ENCODE measurements around the gene RAPGEF6. TPM values are rescaled to one million over a fixed set of nuclear protein-coding genes. Genes with fewer than 3 reads are reported as not detected.
"Not testable (repeated sequence)": the region's sequence is repeated elsewhere in the genome, so short reads cannot be mapped to it uniquely, and the experiment has no call there.

Gene RAPGEF6
- total RNA-seq, 1 donor from 2014 or later: 30.8 TPM

GRCh38 chr5:131384616-131385214 is 250.3 kb downstream of the RAPGEF6 start:
- no peak for DNase-seq

DNA sequence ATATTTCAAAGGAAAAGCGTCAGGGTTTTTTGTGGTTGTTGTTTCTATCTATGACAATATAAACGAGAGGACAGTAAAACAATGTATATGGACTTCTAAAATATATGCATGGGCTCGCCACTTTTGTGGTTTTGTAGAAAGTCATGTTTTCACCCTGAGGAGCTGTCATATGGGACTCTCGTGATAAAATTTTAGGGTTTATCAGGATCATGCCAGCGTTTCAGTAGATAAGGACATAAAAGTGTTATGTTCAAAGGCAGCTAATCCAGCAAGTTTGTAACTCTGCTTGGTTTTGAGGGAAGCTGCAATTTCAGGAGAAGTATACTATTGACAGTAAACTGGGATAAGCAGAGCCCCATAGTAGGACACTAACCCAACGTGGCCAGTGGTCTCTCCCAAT is 250.9 kb downstream of the RAPGEF6 start:
- no peak for DNase-seq

- no peak for DNase-seq
Observed at GRCh38 chr5:131382407-131383395, 252.3 kb downstream of the RAPGEF6 start.

DNA sequence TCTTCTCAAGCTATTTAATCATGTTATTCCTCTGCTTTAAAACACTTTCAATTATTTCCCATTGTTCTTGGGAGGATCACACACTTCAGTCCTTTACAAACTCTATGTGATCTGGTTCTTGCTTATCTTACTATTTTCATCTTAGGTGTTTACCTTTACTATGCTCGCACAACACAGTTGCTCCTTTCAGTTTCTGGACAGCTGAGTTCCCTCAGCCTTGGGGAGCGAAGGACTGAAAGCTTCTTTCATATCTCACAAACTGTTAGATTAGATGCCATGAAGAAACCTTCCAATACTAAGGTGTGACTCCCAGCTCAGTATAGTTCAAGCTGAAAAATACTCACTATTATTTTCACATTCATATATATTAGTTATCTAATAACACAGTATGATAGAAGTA is 253.3 kb downstream of the RAPGEF6 start:
- DNase-seq: no peak

DNA sequence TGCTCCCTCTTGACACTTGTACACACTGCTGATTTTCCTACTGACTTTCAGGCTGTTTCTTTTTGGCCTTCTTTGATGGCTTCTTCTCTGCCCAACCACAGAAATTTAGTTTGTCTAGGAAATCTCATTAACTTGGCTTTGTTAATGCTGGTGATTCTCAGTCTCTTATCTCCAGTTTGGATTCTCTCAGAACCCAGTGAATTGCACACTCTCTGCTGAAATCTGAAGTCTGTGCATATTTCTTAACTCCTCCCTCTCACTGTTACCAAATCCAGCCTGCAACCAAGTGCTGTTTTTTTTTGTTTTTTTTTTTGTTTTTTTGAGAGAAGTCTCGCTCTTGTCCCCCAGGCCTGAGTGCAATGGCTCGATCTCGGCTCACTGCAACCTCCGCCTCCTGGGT is 254.0 kb downstream of the RAPGEF6 start:
- no peak for DNase-seq

- DNase-seq: not testable (repeated sequence)
Observed at GRCh38 chr5:131380238-131380637, 254.8 kb downstream of the RAPGEF6 start.

DNA sequence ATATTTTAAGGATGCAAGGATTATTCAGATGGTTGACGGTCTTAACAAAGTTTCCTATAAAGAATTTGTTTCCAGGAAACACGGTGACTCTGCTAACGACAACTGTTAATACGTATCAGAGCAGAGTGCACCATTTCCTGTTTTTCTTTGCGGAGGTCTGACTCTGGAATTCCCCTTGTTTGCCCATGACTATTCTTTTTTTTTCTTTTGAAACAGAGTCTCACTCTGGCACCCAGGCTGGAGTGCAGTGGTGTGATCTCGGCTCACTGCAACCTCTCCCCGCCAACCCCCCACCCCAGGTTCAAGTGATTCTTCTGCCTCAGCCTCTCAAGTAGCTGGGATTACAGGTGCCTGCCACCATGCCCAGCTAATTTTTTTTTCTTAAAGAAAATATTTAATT is 255.3 kb downstream of the RAPGEF6 start:
- no peak for DNase-seq

DNA sequence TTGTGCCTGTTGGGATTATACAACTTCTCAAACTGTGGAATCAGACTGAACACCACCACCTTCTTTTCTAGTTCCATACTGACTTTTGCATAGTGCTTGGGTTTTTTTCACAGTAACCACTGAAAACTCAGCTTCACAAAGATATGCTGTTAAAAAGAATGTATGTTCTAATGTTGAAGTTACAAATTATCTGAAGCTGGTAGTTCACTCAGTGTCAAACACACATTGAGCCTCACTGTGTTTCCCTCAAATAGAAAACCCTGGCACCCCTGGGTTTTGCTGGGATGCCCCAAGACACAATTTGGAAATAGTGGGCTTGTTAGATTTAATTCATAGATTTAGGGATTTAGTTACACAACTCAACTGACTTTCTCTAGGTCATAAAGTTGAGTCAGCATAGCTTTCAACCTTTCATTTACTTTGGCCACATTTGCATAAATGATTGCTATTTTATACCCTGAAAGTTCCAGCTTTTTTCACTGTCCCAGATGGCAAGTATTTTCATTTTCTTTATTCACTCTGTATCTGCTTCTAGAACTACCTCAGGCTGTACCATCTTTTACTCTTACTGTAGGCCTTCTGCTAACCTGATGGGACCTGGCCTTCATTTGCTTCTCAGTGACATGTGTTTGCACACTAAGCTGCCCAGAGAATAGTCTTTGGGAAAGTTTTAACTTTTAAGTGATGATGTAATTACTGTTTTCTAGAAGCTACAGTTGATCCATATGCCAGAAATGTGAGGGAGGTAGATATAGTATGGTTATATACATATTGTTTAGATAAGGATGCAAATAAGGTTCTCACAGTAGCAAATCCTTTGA is 256.1 kb downstream of the RAPGEF6 start:
- DNase-seq: no peak

DNA sequence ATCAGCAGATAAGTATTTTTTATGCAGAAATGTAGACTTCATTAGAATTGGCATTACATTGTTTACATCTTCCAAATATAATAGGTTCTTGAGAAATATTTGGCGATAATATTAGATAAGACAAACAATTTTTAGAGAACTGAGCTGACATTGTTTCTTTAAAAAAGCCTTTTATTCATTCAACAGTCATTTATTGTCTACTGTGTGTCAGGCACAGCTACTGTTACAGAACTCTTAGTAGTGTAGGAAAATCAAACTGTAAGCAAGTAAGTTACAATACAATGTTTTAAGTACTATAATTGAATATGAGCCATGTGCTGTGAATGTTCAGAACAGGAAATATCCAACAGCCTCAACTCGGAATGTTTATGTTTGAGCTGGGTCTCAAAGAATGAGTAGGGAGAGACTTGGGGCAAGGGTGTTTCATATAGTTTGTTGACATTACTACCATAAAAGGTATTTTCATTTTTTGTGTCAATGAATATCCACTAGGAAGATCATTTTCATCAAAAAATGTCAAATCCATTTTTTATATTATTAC is 257.2 kb downstream of the RAPGEF6 start:
- DNase-seq: no peak

GRCh38 chr5:131377346-131377745 is 257.7 kb downstream of the RAPGEF6 start:
- no peak for DNase-seq

DNA sequence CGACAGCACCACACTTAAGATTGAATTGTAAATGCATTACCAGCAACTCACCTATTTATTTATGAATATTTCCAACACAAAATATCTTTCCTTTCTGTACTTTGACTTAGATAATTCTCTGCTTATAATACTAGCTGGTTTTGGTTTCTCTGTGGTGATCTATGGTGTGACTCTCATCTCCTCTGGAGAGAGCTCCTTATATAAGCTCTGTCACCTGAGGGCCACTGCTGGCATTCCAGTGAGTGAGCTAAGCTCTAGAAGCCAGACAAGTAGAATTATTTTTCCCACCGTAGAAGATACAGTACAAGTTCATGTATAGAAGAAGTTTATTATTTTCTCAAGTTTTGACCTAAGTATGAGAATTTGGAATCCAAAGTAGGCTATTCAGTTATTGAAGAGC is 259.7 kb downstream of the RAPGEF6 start:
- DNase-seq: no peak

Small RNA genes within 50 kb of the gene (small RNA-seq; reads per million reads assigned to genes)
- not detected for gene RF02271 (ENCODE audit: low replicate concordance)

Other genes starting within 250 kb of the RAPGEF6 start
- gene FNIP1, start 161.8 kb upstream of the RAPGEF6 start, total RNA-seq: 53.7 TPM

Measured in skin of body (tissue), 3 donors.